Inflammatory macrophage treated with lipopolysaccharide for 1 hour (primary cell): ENCODE data around the gene OVCA2.

Experiments used
- DNase-seq, 2 donors: peaks; one replicate each; pipeline ENCODE4 v3.0.0-alpha.2; 2020 to 2022

OVCA2 gene

DNA sequence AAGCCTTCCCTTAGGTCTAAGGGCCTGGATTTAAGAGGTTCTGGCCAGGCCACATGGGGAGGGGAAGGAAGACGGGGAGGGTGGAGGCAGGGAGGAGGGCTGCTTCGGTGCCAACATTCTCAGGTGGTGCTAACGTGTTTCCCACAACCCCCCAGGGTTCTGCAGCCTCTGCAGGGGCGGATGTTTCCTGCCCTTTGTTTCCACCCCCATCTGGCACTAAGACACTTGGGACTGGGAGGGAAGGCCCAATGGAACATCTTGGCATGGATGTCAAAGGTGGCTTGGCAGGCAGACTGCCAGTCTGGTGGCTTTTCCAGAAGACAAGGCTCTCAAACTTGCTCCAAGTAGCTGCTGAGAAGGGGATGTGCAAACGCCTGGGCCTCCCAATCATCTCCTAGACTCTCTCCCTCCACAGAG, 25.8 kb downstream of the OVCA2 start:
- no peak for DNase-seq

DNA sequence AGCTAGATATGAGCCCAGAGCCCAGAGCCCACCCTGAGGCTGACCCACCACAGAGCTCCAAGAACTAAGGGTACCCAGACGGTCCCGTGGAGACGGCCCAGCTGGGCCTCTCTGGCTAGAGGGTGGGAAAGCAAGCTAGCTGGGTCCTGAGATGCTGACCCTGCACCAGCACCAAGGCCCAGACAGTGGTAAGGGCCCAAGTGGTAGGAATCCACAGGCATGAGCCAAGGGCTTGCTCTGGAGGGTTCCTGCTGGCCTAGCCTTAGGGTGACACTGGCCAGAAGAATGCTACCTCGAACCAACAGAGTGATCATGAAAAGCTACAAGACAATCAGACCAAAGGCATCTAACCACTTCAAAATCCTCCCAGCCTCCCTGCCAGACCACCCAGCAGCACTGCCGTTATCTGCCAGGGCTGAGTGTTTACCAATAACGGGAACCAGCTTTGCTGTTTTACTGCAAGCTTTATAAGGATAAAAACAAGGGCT, 26.3 kb downstream of the OVCA2 start:
- DNase-seq = no peak

DNA sequence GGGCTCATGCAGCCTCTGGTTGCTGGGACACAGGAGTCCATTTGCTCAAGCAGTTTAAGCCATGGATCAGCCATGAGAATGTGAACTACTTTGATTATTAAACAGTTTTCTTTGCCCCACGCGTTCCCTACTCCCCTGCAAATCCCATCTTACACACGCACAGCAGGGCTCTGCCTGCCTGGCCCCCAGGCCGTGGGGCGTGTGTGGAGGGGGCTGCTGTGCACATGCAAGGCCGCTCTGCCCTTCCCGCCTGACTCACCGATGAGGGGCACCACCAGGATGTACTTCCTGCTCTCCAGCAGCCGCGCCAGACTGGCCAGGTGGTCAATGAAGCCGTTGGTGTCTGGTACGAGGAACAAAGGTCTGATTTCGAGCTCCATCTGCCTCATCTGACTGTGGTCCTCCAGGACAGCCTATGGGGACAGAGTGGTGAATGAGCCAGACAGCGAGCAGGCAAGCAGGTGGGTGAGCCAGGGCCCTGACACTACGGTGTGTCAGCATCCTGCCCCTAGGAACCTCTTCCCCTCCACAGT, 26.8 kb downstream of the OVCA2 start:
- no peak for DNase-seq

DNA sequence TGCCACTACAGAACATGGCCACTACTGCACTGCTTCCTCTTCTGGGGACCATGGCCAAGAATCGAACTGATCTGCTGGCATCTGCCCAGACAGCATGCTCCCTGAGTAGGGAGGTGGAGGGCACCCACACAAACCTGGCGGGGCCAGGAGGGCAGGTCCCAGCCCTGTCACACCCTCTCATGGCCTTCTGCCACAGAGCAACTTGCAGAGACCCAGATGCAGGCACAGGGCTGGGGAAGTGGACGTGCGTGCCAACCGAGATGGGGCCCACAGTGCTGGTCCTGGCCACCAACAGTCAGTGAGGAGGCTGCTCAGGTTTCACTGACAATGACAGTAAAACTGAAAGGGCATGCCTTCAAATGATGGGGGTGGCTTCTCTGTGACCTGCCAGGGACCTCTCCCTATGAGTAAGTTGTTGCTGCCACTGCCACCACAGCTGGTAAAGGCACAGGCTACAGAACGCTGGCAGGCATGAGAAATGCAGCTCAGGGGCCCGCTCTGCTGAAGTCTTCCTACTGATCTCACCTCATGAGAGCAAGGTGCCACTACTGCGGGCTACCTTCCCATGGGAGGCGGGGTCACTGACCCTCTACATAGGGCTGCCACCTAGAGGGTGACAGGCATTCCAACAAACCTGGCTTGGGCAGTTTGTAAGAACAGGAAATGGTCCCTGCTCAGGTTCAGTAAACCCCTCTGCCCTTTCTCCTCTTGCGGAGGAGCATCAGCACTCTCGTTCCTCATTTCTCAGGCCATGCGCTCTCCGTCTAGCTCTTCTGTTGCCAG, 28.6 kb downstream of the OVCA2 start:
- no peak for DNase-seq

DNA sequence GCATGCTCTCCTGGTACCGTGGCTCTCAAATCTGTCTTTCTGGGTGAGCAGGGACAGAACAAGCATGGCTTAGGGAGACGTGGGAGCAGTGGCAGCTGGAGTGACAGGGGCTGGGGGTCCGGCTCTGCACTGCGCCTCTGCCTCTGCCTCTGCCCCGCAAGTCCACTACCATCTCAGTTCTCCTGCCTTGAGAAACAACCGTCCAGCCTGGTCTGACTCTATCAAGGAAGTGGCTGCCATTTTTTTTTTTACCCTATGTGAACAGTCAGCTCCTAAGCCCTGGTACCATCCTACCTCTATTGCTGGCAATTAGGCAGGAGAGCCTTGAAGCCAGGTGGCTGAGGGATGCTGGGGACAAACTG, 29.2 kb downstream of the OVCA2 start:
- no peak for DNase-seq

DNA sequence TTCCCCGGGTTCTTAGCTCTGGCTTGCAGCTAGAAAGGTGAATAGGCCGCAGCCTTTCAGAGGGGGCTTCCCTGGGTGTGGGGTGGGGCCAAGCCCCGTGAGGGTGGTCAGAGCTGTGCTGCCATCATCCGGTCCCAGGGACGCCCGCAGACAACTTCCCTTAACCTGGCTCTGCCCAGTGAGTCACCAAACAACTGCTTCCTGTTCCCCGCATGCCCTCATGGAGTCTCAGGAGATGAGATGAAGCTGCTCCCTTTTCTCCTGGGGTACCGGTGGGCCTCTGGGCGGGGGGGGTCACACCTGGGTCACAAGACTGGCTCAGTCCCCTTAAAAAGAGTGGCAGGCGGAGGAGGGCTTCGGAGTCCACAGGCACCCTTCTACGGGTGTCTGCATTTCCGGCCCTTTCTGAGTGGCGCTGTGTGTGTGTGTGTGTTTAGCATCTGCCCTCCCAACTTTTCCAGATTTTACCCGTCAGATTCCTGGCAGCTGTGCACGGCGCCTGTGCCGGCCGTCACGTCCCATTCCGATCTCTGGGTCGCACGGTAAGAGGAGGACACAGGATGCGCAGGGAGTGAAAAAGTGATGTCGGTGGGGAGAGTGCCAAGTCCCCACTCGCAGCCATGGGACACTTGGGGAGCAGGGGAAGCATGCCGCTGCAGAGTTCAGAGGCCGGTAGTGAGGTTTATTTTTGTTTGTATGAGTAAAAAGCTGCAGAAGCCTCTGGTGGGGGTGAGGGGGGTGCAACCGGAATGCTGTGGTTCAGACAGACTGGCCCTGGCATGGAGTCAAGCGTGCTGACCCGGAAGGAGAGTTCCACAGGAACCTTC, 29.8 kb downstream of the OVCA2 start:
- DNase-seq = peak in 1 of 2 donors; percentile 24

DNA sequence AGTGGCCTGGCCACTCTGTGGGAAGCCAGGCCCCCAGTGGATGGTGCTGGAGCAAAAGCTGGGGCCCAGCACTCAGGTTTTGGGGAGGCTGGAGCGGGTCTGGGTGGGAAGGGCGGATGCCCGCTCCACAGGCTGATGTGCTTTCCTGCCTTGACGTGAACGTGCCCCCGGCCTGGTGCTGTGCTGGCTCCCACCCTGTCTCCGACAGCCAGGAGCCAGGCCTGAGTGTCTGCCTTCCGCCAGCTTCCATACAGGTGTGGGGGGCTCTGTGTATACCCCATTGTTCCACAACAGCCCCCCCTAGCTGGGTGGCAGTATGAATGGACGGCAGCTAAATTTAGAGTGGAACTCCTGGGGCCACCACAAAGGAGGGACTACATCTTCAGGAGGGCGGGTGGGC, 33.1 kb downstream of the OVCA2 start:
- DNase-seq = no peak

DNA sequence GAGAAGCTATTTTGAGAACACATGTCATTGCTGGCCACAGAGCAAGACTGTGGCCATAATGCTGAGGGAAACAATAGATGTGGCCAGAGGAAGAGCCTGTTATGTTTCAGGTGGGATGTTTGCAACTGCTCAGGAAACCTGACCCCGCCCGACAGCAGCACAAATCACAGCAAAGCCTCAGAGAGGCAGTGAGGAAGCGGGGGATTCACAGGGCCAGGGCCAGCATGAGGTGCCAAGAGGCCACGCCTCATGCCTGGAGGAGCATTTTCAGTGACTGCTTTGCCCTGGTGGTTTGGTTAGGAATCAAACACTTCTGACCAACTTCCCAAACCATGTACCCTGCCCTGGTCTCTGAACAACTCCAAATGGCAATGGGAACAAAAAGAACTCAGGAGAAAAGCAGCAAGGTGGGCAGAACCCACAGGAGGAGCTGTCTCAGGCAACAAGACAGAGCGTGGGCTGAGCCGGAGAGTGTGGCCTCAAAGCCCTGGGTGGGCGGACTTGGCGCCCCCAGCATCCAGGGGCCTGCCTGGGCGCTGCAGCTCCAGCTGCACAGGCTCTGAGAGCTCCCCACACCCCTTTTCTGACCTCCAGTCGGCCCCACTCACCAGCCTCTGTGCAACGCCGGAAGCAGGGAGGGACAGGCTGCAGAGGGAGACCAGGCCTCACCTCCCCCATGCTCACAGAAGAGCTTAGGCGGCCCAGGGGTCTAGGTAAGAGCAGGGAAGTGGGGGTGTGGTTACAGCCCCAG, 33.7 kb downstream of the OVCA2 start:
- no peak for DNase-seq

DNA sequence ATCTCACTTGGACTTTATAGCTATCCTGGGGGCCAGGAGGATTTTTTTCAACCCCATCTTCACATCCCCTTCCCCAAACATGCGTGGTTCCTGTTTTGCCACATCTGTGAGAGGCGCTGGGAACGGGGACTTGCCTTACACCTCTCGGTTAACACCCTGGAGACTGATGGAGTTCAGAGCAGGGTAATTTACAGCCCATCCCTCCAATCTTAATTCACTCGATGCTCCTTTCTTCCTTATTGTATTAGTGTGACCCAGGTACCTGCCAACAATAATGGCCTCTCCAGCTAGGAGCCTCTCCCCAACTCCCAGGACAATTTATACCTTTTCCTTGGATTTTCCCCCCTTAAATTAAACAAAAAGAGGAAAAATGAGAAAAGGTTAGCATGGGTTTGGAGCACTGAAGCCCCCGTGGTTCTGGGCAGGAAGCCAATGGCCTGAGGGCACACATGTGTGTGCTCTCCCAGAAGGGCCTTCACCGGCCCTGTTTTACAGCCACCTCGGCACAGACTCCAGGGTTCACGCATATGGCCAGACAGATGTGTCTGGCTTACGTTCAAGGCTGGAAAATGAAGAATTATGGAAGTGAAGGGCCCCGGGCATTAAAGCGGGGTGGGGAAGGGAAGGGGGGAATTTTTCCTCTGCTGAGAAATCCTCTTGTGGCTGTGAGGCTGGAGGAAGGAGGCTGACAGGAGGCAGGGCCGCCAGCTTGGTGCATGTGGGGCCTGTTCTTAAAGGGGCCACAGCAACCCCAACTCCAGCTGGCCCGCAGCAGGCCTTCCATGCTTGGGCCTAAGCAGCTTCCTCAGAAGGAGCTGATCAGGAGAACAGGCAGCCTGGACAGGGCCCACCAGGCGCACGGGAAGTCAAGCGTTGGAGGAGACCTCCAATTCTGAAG, 34.5 kb downstream of the OVCA2 start:
- no peak for DNase-seq

DNA sequence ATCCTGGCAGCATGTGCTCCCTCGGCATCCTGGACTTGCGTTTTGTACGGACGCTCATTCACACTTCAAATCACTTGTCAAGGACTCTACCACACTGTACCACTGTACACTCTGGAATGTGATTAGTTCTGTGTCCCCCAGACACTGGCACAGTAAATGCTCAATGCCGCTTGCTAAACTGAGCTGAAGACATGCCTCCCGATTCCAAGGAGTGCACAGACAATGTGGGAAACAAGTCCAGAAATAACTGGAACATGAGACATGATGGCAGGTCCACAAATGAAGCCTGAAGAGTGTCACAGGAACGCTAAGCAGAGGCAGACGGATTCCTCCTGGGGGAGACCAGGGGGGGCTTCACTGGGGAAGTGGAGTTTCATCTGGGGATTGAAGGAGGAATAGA, 35.2 kb downstream of the OVCA2 start:
- no peak for DNase-seq

DNA sequence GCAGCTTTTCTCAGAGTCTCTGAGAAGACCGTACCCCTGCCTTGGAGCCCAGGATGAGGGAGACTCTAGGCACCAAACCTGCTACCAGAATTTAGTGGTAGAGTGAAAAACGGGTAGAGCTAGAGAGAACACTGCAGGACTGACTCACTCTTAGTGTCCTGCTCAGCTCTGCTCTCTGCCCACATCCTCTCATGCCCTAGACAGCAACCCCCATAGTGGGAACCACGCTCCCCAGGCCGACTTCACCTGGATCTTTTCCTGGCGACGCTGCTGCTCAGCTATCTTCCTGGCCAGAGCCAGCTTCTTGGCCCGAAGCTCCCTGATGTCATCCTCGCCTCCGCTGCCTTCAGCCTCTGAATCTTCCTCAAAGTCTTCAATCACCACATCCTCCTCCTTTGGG, 39.7 kb downstream of the OVCA2 start:
- no peak for DNase-seq

DNA sequence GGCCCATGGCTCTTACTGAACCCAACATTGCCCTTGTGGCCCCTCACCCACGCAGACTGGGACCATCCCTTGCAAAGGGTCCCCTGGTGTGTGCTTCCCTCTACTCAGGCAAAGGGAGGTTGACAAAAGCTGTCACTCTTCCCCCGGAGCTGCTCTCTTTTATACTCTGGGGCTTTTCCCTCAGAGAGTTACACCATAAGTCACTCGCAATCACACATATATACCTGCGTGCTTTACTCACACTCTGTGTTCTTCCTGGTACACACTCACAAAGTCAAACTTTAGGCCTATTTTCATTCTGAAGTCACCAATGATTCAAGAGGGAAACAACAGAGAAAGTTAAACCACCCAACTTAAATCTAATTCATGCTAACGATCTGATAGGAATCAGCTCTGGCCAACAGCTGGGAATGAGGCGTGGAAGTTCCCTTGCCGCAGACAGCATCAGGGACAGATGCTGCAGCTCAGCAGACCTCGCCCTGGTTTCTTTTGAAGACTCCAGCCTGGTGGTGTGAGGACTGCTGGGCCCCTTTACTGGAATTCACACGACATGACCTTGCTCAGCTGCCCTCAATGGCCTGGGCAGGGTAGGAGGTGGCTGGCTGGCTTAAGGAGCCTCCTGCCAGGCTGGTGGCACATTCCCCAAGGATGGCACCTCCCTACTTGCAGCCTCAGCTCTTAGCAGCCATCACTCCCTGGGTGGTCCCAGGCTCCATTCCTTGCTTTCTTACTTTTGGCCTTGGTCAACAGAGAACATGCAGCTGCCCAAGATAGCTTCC, 40.4 kb downstream of the OVCA2 start:
- DNase-seq = no peak

DNA sequence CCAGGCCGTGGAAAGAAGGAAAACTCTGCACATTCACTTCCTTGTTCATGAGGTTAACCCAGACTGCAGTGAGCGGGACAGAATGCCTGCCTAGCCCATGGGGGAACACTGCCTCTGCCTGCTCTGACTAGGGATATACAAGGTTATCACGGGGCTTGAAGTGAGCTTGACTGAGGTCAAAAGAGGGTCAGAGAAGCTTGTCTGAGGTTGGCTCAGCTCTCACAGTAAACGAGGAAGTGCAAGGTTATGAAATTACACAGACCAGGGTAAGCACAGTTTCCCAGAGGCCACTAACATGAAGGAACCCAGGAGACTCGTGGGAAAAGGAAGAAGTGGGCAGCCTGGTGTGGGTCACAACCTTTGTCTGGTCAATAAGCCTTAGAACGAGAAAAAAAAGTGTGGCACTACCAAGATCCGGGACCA, 41.8 kb downstream of the OVCA2 start:
- peak; percentile 90 to 97 for DNase-seq

DNA sequence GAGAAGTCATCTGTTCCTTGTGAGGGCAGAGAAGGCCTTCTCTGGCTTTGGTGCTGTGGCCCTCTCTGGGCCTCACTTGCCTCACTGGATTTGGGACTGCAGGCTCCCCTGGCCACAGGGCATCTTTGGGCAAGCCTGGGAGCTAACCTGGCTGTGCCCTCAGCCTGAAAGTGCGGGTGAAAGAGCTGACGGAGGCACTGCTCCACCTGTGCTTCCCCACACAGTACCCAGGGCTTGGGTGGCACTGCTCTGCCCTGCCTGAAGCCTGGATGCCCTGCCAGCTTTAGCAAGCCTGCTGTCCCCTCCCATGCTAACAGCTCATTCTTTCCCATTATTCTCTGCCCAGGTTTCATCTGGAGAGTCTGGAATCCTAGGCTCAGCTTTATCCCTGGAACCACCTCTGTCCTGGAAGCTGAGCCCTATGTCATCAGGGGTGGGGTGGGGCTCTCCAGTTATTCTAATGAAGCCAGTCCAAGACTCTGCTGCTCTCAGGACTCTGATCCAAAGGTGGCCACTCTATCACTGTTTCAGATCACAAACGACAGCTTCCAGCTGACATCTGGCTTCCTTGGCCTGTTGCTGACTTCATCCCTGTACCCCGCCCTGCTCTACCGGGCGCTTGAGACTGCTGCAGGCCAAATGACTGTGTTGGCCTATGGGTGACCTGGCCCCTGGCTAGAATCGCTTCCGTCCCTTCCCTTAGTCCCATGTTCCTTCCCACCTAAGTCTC, 42.4 kb downstream of the OVCA2 start:
- no peak for DNase-seq

DNA sequence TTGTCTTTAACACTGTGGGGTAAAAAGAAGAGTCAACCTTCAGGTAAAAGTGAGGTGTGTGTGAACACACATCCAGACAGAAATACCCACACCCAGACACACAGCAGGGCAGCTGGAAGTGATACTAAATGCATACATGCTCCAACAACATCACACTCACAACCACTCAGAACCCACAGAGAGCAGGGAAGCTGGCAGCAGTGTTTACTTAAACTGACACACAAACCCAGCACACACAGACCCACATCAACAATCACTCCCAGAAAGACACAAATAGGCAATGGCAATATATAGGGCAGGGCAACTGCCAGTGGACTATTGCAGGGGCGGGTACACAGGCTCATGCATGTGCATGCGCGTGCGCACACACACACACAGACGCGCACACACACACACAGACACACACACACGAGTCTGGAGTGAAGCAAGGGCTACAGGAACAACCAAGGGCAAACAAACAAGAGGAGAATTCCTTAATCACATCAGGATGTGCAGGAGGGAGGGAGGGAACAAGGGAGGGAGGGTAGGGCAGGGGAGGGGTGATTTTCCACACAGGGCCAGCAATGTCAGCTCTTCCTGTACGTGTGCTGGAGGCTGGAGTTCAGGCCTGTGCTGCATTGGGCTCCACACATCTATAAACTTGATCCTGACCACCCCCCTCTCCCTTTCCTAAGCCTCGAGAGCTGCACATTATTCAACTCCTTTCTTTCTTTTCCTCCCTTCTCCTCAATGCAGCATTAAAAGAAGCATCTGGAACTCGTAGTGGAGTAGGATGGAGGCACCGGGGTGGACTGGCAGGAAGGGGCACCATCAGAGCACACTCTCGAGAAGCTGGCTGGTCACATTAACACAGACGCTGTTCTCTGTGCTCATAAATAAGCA, 43.2 kb downstream of the OVCA2 start:
- DNase-seq = no peak

DNA sequence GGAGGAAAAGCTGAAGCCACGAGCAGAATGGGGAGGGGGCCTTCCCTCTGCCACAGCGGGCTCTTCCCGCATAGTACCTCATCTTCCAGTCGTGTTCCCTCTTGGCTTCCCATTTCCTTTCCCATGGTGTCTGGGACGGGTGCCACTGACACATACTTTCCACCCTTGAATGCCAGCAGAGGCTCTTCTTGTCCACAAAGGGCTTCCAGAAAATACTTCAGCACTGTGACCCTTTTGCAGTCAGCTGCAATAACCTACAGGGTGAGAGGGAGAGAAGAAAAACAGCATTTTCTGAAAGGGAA, 43.8 kb downstream of the OVCA2 start:
- no peak for DNase-seq

DNA sequence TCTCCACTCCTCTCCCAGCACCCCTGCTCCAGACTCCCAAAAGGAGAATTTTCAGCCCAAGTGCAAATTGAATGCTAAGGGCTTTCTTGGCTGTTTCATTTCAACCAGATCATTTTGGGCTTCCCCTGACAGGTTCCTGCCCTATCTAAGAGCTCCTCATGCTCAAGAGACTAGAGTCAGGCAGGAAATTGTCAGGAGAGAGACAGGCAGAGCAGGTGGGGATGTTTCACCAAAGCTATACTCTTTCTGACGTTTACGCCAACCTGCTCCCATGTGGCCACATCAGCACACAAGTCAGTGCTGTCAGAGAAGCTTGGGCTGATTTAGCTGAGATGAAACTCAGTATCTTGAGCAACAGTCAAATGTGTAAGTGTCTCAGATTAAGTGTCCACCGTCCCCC, 44.5 kb downstream of the OVCA2 start:
- no peak for DNase-seq

DNA sequence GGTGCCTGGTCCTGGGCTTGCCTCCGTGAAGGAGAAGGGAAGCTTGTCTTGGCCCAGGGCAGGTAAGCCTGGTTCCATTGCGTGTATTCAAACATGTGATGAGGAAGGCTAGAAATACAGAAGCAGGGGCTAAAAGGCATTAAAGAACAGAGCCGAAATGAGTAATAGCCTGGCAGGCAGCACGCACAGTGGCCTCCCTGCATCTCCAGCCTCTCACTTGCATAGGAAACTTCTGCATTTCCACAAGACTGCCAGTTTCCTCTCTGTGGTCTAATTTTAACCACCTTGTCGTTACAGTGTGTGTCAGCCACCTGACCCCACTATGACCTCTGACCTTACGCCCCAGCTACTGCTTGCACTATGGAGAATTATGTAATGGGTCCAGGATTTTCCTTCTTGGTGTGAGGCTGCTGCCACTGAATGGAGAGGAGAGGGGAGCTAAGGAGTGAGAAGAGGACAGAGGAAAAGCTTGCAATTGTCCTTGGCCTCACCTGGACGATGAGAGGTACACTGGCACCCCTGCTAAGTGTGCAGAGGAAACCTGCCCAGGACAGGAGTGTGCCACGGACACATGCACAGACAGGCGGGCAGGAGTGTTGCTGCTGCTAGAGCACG, 45.9 kb downstream of the OVCA2 start:
- peak; percentile 90 to 95 for DNase-seq

DNA sequence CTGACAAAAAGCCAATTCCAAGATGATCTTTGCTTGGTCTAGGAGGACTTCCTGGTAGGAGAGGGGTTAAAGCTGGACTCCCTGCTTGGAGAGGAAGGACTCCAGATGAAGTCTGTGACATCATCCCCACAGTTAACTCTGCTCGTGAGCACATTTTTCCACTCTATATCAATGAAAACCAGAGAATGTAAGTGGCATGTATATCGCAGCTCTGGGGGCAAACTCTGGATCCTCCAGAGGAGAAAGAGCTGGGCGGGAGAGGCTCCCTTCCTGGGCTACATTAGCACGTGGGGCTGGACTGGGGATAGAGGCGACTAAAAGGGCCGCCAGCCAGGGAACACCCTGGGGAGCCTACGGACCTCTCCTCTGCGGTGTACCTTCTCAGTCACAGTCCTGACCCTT, 47.2 kb downstream of the OVCA2 start:
- no peak for DNase-seq
